Stimulated activated CD4-positive, alpha-beta T cell treated with anti-CD3 and anti-CD28 coated beads, Interleukin-4, amount 100 ng/mL, for 48 hours (primary cell): ENCODE data around the gene OR2S2.
"Not testable (repeated sequence)": the region's sequence is repeated elsewhere in the genome, so short reads cannot be mapped to it uniquely, and the experiment has no call there.

ENCODE experiments used
- DNase-seq, 2 donors: peaks; one replicate each; pipeline ENCODE4 v3.0.0-alpha.2; 2020; ENCODE audit warnings: low read depth in 2 of 2

OR2S2 gene

DNA sequence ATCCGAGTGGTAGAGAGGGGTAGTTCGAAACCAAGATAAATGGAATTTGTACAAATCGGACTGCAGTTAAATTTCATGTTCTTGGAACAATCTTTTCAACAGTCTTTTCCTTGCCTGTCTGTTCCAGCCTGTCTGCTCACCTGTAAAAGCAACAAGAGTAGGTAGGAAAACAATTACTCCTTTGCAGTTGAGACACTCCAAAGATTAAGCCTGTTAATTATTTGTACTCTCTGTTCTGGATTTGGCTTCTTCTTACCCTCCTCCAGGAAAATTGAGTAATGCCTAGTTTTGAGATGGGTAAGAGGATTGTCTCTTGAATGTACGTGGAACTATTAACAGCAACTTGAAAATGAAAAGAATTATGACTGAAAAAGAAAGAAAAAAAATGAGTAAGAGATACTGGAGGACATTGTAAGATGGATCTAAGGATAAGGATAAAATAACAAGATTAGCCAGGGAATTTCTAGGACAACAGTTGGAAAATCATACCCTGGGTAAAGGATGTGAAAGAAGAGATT lies 24.3 kb downstream of the OR2S2 start:
- DNase-seq: no peak

DNA sequence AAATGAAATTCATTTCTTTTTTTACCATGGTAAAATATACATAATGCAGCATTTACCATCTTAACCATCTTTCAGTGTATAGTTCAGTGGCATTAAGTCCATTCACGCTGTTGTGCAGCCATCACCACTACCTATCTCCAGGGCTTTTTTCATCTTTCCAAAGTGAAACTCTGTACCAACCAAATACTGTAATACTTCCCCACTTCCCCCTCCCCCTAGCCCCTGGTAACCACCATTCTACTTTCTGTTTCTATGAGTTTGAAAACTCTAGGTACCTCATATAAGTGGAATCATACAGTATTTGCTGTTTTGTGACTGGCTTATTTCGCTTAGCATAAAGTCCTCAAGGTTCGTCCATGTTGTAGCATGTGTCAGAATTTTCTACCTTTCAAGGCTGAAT lies 25.2 kb downstream of the OR2S2 start:
- no peak for DNase-seq

DNA sequence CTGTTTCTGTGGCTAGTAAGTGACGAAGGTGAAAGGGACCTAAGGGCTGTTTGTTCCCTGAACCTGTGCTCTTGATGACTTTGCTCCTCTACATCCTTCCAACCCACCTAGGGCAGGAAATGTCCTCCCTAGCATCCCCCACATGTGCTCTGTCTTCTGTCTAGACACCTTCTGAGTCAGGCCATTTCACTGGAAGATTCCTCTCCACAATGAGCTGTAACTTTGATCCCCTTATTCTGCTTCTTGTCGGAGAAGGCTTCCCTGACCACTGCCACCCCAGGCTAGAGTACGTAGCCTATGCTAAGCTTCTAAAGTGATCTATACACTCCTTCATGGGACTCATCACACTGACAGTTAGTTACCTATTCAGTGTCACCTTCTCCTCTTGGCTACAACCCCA lies 27.0 kb downstream of the OR2S2 start:
- DNase-seq: no peak

DNA sequence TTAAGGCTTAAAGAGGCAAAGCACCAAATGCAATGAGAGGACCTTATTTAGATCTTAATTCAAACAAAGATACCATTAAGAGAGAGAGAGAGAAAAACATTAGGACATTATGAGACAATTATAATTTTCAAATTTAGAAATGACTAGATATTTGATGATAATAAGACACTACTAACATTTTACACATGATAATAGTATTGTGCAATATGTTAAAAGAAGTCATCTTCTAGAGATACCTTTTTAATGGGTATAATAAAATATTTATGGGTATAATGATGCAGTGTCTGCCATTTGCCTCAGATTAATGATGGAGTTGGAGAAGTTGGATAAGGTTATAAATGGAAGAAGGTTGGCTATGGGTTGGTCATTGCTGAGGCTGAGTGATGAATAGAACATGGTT lies 27.4 kb downstream of the OR2S2 start:
- no peak for DNase-seq

DNA sequence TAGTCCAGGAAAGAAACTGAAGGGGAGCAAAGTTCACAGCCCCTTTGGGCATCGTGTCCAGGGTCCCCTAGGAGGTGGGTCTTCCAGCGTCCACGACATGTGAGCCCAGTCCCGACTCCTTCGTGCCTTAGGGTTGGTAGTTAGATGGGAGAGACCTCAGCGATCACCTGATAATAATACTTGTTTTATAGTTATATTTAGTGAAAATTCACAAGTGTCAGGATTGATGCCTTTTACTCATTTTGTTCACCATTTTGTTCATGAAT lies 28.6 kb downstream of the OR2S2 start:
- DNase-seq: no peak

DNA sequence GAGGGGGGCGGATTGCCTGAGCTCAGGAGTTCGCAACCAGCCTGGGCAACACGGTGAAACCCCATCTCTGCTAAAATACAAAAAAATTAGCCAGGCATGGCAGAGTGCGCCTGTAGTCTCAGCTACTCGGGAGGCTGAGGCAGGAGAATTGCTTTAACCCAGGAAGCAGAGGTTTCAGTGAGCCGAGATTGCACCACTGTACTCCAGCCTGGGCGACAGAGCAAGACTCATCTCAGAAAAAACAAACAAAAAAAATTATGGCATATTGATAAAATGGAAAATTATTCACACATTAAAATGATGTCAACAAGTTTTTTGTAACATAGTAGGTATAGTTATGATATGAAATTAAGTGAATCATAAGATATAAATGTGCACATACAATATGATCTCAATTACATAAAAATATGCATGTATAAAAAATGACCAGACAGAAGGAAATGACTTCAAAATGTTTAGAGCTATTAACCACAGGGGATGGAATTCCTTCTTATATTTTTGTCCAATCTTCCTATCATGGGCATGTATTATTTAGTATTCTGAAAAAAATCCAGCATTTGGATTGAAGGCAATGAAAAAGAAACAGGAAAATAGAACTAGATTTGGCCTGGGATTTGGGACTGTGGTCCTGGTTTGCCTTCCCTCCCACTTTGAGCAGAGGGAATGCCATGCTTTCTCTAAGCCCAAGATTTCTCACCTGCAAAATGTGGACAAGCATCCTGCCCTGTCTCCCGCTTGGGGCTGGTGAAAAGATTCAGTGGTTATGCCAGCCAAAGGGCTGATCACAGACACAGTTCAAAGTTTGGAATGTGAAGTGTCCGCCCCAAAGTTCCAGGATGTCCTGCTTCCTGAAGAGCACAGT lies 29.1 kb downstream of the OR2S2 start:
- no peak for DNase-seq

DNA sequence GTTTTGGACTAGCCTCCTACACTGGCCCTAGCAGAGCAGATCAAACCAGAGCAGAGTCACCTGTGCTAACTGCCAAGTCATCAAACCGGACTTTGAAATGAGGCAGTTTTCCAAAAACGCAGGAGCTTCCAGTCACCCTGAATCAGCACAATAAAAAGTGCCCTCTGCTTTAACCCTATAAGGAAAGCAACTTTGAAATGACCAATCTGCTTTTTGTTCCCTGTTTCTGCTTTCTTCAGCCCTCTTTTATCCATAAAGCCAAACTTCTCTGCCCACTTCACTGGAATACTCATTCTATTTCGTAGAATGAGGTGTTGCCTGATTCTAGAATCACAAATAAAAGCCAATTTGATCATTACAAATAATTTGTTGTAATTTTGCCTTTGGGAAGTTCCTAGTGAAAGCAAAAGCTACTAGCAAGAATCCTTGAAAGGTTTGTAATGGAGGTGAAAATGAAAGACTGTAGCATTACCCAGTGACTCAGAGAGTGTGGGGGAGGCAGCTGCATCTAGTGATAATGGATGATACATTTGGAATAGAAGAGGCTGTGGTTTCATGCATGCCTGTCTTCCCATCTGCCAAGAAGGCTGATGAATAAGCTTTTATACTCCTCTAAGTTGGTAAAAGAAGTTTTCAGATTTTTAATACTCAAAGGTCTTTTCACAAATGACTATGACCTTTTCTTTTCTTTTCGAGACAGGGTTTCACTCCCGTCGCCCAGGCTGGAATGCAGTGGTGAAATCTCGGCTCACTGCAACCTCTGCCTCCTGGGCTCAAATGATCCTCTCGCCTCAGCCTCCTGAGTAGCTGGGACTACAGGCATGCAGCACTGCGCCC lies 33.8 kb downstream of the OR2S2 start:
- peak; percentile 33 to 45 for DNase-seq

DNA sequence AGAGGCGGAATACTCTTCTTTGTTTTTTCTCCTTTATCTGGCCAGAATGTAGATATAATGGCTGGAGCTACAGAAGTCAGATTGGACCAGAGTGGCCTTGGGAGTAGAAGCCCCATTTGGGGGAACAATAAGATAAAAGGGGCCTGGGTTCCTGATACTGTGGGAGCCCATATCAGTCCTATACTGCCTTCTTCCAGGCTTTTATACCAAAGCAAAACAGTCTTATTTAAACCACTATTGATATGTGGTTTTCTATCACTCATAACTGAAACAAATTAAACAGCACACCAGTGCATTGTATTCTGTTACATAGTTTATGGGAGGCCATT lies 34.4 kb downstream of the OR2S2 start:
- no peak for DNase-seq

DNA sequence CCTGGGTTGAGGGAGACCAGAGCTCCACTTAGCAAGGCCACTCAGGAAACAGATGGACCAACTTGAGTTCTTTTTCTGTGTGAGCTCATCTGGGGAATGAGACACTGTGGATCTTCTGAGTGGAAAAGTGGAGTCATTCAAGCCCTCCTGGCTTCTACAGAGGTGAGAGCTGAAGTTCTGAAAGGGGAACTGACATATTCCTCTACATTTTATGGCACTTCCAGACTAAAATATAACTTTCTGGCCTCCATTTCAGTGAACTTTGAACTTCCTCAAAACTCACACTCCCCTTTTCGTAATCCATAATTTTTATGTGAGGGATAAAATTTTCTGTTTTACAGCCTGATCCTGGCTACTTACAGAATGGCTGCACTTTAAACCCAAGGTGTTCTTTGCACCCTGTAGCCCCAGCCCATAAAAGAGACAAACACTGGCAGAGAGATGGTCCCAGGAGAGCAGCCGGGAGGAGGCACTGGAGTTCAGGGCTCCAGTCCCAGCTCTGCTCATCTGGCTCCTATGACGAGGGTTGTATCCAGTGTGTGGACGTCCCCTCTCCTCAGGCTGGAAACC lies 37.8 kb downstream of the OR2S2 start:
- no peak for DNase-seq

DNA sequence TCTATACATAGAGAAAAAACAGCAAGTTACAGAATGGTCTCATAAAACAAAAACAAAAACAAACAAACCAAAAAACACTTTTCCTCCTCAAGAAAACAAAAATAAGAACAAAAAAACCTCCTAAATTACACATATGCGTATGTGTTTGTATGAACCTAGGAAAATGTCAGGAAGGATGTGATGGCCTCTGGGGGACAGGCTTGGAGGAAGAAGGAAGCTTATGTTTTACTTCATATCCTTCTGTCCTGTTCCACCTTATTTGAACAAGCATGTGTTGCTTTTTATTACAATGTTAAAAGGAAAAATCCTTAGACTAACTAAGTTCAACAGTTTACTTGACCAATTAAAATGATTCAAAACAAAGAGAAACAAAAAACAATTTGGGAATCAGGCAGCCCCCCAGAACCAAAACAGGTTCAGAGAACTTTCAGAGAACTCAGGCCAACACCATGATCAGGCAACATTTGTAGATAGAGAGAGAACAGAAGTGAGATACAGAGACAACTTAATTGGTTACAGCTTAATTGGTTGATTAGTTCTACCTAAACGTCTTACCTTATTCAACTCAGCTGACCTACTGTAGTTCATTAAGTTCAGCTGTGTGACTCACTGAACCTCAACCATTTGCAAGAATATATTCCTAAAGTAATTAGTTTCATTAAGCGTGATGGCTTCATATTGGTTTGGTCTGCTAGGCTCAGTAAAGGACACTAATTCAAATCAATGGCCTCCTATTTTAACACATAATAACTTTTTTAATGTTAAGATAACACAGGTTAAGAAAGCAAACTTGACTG lies 38.5 kb downstream of the OR2S2 start:
- DNase-seq: no peak

DNA sequence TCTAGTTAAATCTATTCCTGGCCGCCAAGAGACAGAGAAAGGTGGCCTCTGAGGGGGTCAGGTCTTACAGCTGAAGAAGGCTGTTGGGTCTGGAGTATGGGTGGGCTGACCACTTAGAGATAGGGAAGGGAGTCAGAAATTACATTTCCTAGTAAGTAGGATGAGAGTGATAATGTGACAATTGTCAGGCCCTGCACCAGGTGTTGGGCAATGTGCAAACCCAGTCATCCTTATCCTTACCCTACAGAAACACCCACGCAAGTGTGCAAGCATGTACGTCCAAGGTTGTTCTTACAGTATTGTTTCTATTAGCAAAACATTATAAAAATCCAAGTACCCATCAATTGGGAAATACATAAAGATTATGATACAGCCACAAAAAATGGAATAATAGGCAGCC lies 39.2 kb downstream of the OR2S2 start:
- no peak for DNase-seq

DNA sequence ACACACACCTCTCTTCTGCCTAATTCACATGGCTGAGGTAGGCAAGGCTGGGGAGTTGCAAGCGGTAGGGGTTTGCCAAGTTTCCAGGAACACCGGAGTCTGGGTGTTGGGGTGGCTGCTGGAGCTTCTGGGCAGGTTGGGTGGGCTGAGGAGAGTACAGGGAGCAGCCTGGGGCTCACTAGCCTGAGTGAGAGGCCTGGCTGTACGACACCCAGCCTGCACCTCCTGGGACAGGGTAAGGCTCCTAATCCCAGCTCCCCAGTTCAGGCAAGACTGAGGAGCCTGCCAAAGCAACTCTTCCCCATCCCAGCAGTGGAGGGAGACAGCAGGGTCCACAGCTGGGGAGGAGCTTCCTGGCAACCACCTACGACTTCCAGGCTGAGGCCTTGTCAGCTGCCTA lies 40.7 kb downstream of the OR2S2 start:
- no peak for DNase-seq

DNA sequence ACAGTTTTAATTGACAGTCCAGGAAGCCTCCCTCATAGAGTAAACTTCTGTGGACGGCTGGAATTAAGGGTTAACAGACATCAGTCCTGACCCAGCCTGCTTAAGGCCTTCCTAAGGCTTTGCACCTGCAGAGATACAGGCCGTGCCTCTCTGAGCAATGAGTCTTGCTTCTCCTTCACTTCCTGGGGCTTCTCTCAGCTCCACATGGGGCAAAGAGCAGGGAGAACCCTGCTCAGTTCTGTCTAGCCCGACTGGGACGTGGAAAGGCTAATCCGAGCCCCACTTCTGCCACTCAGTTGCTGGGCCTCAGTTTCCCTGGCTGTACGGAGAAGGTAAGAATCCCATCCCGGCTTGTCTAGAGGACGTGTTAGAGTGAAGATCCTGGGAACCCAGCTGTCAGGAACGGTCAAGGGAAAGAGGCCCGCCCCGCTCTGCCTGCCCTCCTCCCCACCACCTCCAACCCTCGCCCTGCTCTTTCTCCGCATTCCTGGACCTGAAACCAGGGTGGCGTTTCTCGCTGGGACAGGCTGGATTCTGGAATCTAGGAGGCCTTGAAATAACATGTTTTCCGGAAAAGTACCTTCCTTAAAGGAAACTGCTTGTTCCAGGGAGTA lies 42.2 kb downstream of the OR2S2 start:
- no peak for DNase-seq

DNA sequence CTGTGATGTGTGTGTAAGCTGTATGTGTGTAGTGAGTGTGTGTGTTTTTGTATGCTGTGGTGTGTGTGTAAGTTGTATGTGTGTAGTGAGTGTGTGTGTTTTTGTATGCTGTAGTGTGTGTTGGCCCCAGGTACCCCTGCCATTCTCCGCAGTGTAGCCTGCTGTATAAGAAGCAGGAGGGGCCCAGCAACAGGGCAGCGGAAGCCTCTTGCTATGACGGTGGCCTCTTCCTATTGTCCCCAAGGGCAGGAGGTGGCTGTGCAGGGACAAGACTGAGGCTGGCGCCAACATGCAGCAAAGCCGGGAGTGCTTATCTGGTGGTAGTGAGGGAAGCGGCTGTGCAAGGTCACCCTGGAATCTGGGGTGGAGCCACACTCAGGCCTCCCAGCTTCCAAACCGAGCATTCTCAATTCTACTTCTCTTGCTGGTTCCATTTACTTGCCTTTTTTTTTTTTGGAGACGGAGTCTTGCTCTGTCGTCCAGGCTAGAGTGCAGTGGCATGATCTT lies 43.6 kb downstream of the OR2S2 start:
- no peak for DNase-seq

DNA sequence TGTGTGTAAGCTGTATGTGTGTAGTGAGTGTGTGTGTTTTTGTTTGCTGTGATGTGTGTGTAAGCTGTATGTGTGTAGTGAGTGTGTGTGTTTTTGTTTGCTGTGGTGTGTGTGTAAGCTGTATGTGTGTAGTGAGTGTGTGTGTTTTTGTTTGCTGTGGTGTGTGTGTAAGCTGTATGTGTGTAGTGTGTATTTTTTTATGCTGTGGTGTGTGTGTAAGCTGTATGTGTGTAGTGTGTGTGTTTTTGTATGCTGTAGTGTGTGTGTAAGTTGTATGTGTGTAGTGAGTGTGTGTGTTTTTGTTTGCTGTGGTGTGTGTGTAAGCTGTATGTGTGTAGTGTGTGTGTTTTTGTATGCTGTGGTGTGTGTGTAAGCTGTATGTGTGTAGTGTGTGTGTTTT lies 44.5 kb downstream of the OR2S2 start:
- DNase-seq: not testable (repeated sequence)

DNA sequence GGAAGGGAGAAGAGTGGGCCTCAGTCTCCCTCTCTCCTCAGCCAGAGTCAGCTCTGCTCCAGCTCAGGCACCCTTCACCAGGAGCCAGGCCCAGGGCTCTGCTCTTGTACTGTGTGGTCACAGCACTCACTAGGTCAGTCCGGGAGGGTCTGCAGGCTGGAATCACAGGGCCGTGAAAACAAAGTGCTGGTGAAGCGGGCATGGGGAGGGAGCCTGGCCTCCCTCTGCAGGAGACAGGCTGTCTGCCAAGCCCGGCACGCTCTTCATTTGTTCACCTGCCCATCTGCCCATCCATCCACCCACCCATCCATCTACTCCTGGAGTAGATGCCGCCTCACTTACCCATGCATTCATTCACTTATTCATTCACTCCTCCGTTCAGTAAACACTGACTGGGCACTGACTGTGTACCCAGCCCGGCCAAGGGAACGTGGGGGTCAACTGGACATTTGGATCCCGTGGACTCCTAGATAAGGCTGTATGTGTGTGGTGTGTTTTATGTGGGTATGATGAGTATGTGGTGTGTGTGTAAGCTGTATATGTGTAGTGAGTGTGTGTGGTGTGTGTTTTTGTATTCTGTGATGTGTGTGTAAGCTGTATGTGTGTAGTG lies 45.1 kb downstream of the OR2S2 start:
- no peak for DNase-seq

DNA sequence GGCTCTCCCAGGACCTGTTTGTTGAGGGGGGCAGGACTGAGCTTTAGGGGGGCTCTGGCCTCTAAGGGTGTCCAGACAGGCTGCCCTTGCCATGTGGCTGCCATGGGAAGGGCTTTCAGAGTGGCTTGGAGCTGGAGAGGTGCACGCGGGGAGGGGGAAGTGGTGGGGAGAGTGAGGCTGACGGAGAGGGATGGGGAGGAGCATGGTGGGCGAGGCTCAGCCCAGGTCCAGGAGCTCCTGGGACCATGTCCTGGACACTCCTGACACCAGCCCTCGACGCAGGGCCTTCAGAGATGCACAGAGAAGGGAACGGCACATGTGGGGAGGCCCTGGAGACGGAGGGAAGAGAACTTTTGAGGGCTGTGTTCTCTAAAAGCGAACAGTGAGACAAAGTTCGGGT lies 46.3 kb downstream of the OR2S2 start:
- DNase-seq: no peak

DNA sequence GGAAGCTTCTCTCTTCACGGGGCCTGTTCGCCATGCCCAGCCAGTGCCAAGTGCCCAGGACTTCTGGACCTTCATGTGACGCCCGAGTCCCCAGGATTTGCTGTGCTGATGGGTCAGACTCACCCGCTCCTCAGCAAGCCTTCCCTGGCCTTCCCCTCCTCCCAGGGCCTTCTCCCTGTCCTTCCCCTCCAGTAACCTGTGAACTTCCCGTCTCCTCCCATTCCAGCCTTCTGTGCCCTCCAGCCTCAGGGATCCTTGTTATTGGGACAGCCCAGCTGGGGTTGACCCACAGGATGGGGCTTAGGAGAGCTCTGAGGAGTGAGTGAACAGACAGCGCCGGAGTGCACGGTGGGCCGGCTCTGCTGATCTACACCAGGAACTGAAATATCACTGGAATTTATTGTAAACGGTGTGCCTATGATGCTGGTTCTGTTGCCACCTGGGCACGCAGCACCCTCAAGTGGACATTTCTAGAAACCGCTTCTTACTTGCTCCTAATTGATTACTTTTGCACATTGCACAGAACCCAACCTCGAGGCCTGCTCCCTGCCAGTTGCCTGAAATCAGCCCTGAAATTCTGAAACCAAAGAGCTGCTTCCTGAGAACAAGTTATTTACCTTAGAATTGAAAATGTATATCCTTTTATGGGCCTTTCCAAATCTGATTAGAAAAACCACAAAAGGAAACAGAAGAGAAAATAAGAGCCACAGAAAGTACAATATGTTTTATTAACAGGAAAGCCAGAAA lies 47.2 kb downstream of the OR2S2 start:
- peak in 1 of 2 donors; percentile 40 for DNase-seq

DNA sequence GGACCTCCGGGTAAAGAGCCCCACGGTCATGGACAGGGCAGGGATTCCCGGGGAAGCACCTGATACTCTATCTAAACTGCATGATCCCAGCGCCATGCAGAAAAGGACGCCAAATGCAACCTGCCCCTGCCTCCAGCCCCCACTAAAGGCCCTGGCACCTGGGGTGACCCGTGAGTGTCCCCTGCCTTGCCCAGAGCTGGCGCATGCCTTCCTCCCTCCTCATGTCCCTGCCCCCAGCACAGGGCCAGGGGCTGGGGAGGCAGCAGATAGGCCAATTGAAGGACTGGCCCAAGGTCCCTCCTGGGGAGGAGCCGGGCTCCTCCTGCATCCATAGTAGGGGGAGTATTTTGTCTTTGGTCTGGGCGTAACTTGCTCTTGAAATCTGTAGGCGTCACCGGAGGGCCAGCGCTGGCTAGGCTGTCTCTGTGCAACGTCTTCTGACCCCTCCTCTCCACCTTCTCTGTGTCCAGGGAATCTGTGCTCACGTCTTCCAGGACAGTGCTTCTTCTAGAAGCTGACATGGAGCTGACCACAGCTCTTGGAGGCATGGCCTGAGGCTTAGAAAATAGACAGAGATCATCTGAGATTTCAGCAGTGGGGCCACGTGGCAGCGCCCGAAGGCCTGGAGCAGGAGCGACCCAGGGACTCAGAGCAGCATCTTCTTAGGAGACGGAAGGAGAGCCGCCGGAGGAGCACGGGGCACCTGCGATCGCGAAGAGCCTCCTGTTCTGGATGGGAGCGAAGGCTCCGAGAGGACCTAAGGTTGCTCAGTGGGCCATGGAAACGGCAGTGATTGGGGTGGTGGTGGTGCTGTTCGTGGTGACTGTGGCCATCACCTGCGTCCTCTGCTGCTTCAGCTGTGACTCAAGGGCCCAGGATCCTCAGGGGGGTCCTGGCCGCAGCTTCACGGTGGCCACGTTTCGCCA lies 48.0 kb downstream of the OR2S2 start:
- DNase-seq: no peak
